PC-9 (cell line): Measurements from ENCODE around the gene ADAMTSL5.

Source experiments
- CTCF ChIP-seq: fragments of 200-600 bp; sonication (generic); conservative IDR thresholded peaks from 2 replicates; pipeline ENCODE4 v1.6.1; 2017; ENCODE audit warnings: mixed run types, antibody characterized with exemption, mild to moderate bottlenecking, moderate library complexity
- EZH2 ChIP-seq: fragments of 200-600 bp; sonication (generic); IDR thresholded peaks from 2 replicates; pipeline ENCODE4 v1.8.0; 2017; ENCODE audit warnings: antibody characterized with exemption, low read depth

- TF ChIP-seq CTCF (no peak), EZH2 (no peak)
Observed at GRCh38 chr19:1461862-1462261, 51.0 kb downstream of the ADAMTSL5 start.
